Measurements from ENCODE around the gene COPG2. TPM values are rescaled to one million over a fixed set of nuclear protein-coding genes. Genes with fewer than 3 reads are reported as not detected.
"Not testable (repeated sequence)": the region's sequence is repeated elsewhere in the genome, so short reads cannot be mapped to it uniquely, and the experiment has no call there.

Gene COPG2
- polyA plus RNA-seq, 3 donors = 61.0 to 69.7 (median 63.3) TPM

GRCh38 chr7:130662426-130662825, 6.1 kb downstream of the COPG2 start:
- no peak for DNase-seq

- no peak for DNase-seq
Measured at GRCh38 chr7:130655286-130655685, 13.3 kb downstream of the COPG2 start.

- no peak for DNase-seq
Measured at GRCh38 chr7:130654850-130655249, 13.7 kb downstream of the COPG2 start.

GRCh38 chr7:130650611-130651120, 17.9 kb downstream of the COPG2 start:
- no peak for DNase-seq

- DNase-seq = no peak
Measured at GRCh38 chr7:130649004-130649790, 19.4 kb downstream of the COPG2 start.

GRCh38 chr7:130648580-130648979, 20.0 kb downstream of the COPG2 start:
- no peak for DNase-seq

GRCh38 chr7:130642383-130642782, 26.2 kb downstream of the COPG2 start:
- DNase-seq = no peak

GRCh38 chr7:130641497-130641896, 27.1 kb downstream of the COPG2 start:
- no peak for DNase-seq

- no peak for DNase-seq
Measured at GRCh38 chr7:130641040-130641439, 27.5 kb downstream of the COPG2 start.

- DNase-seq = no peak
Measured at GRCh38 chr7:130639388-130639787, 29.2 kb downstream of the COPG2 start.

GRCh38 chr7:130632111-130632510, 36.4 kb downstream of the COPG2 start:
- no peak for DNase-seq

GRCh38 chr7:130628901-130629300, 39.6 kb downstream of the COPG2 start:
- no peak for DNase-seq

- DNase-seq = no peak
Measured at GRCh38 chr7:130627775-130628174, 40.8 kb downstream of the COPG2 start.

GRCh38 chr7:130622866-130623265, 45.7 kb downstream of the COPG2 start:
- DNase-seq = no peak

GRCh38 chr7:130615583-130615982, 53.0 kb downstream of the COPG2 start:
- DNase-seq = no peak

- DNase-seq = no peak
Measured at GRCh38 chr7:130614449-130614848, 54.1 kb downstream of the COPG2 start.

GRCh38 chr7:130611218-130611617, 57.3 kb downstream of the COPG2 start:
- no peak for DNase-seq

GRCh38 chr7:130607066-130607465, 61.5 kb downstream of the COPG2 start:
- DNase-seq = not testable (repeated sequence)

GRCh38 chr7:130606161-130606560, 62.4 kb downstream of the COPG2 start:
- no peak for DNase-seq

GRCh38 chr7:130598056-130598455, 70.5 kb downstream of the COPG2 start:
- DNase-seq = no peak

- no peak for DNase-seq
Measured at GRCh38 chr7:130595986-130596385, 72.6 kb downstream of the COPG2 start.

GRCh38 chr7:130593033-130593432, 75.5 kb downstream of the COPG2 start:
- DNase-seq = peak; percentile 3

- not testable (repeated sequence) for DNase-seq
Measured at GRCh38 chr7:130591464-130591863, 77.1 kb downstream of the COPG2 start.

GRCh38 chr7:130585932-130586331, 82.6 kb downstream of the COPG2 start:
- DNase-seq = not testable (repeated sequence)

All from renal pelvis (tissue), 4 donors.